VCaP (cell line): ENCODE measurements around the gene OPN1SW.

Source experiments
- H3K27ac ChIP-seq: fragments of 450-650 bp; 2 replicates; pipeline ENCODE4 v1.5.1; 2017
- CTCF ChIP-seq: fragments of 450-650 bp; conservative IDR thresholded peaks from 2 replicates; pipeline ENCODE4 v1.5.1; 2017; ENCODE audit warnings: mild to moderate bottlenecking, moderate library complexity

OPN1SW gene

GRCh38 chr7:128811631-128812430, 36.2 kb upstream of the OPN1SW start:
- no peak for TF ChIP-seq CTCF
- H3K27ac ChIP-seq, result no peak overlapping the region

- no peak overlapping the region for H3K27ac ChIP-seq
- no peak for TF ChIP-seq CTCF
Observed at GRCh38 chr7:128810997-128811396, 35.4 kb upstream of the OPN1SW start.

GRCh38 chr7:128810473-128810872, 34.9 kb upstream of the OPN1SW start:
- H3K27ac ChIP-seq, result no peak overlapping the region
- no peak for TF ChIP-seq CTCF

- no peak for TF ChIP-seq CTCF
Observed at GRCh38 chr7:128809363-128809762, 33.8 kb upstream of the OPN1SW start.

GRCh38 chr7:128807191-128807590, 31.6 kb upstream of the OPN1SW start:
- no peak for TF ChIP-seq CTCF
- H3K27ac ChIP-seq, result no peak overlapping the region

More at GRCh38 chr7:128809363-128809762, 33.8 kb upstream of the OPN1SW start:
- no peak overlapping the region for H3K27ac ChIP-seq

GRCh38 chr7:128805225-128805624, 29.6 kb upstream of the OPN1SW start:
- no peak for TF ChIP-seq CTCF
- no peak overlapping the region for H3K27ac ChIP-seq

GRCh38 chr7:128804484-128804883, 28.9 kb upstream of the OPN1SW start:
- TF ChIP-seq CTCF, result no peak
- H3K27ac ChIP-seq, result no peak overlapping the region
